OCI-LY3 (cell line): ENCODE results near the gene RBM4B.
"Not testable (repeated sequence)": the region's sequence is repeated elsewhere in the genome, so short reads cannot be mapped to it uniquely, and the experiment has no call there.

Experiments
- H2AFZ ChIP-seq: fragments of 200-600, 300-600 bp; shearing (Covaris generic); 2 replicates; pipeline ENCODE4 v1.6.0; 2014; ENCODE audit warnings: antibody characterized with exemption, low read depth, low read length
- H3K27ac ChIP-seq: fragments of 200-600, 300-600 bp; sonication (generic); 2 replicates; pipeline ENCODE4 v1.5.1; 2014; ENCODE audit warnings: mild to moderate bottlenecking, low read length, moderate library complexity, mixed read lengths
- H3K27me3 ChIP-seq: fragments of 200-600, 300-600 bp; sonication (generic); 2 replicates; pipeline ENCODE4 v1.6.1; 2014; ENCODE audit warnings: low read depth, low read length, mixed read lengths
- H3K36me3 ChIP-seq: fragments of 200-600, 300-600 bp; sonication (generic); replicated peaks from 2 replicates; pipeline ENCODE3; 2014; ENCODE audit warnings: low read depth, low read length, mixed read lengths
- H3K4me1 ChIP-seq: fragments of 300-600, 200-600 bp; sonication (generic); 2 replicates; pipeline ENCODE4 v1.6.1; 2014; ENCODE audit warnings: low read length, mixed read lengths
- H3K4me2 ChIP-seq: fragments of 200-600, 300-600 bp; sonication (generic); 2 replicates; pipeline ENCODE4 v1.6.1; 2014; ENCODE audit warnings: low read length, mixed read lengths
- H3K4me3 ChIP-seq: fragments of 300-600, 200-600 bp; sonication (generic); 2 replicates; pipeline ENCODE4 v1.5.1; 2014; ENCODE audit warnings: antibody characterized with exemption, mild to moderate bottlenecking, low read length, moderate library complexity
- H3K79me2 ChIP-seq: fragments of 300-600, 200-600 bp; shearing (Covaris generic); 2 replicates; pipeline ENCODE4 v1.6.1; 2014; ENCODE audit warnings: mild to moderate bottlenecking, low read length, mixed read lengths
- H3K9ac ChIP-seq: fragments of 300-600, 200-600 bp; shearing (Covaris generic); 2 replicates; pipeline ENCODE4 v1.6.0; 2014; ENCODE audit warnings: mild to moderate bottlenecking, low read length, moderate library complexity
- H3K9me3 ChIP-seq: fragments of 200-600, 300-600 bp; shearing (Covaris generic); 2 replicates; pipeline ENCODE4 v1.6.1; 2014; ENCODE audit warnings: low read length, mixed read lengths; ENCODE audit not compliant: insufficient read depth
- H4K20me1 ChIP-seq: fragments of 200-600, 300-600 bp; sonication (generic); 2 replicates; pipeline ENCODE4 v1.6.1; 2016; ENCODE audit warnings: low read length, mixed read lengths; ENCODE audit not compliant: insufficient read depth
- CTCF ChIP-seq: fragments of 200-600, 300-600 bp; sonication (generic); IDR thresholded peaks from 2 replicates; pipeline ENCODE4 v1.5.1; 2014; ENCODE audit warnings: antibody characterized with exemption, low read length, low read depth
- EZH2phosphoT487 ChIP-seq: fragments of 200-600 bp; shearing (Covaris generic); IDR thresholded peaks from 2 replicates; pipeline ENCODE4 v1.6.1; 2018; ENCODE audit warnings: antibody characterized with exemption, mixed run types, low read depth

The RBM4B gene

GRCh38 chr11:66643745-66644437 is 33.8 kb downstream of the RBM4B start:
- TF ChIP-seq CTCF, result no peak
- no peak for TF ChIP-seq EZH2phosphoT487
- Histone ChIP-seq H3K4me1 (peaks cover 33% of the 10 kb centered on the region), H3K27ac (no peak overlapping the region), H3K9me3 (no peaks in the 10 kb centered on the region), H2AFZ (no peak overlapping the region), H3K79me2 (peaks cover 100% of the 10 kb centered on the region), H3K4me3 (no peak overlapping the region), H3K27me3 (no peaks in the 10 kb centered on the region), H3K4me2 (no peak overlapping the region), H4K20me1 (peaks cover 92% of the 10 kb centered on the region), H3K36me3 (peaks cover 86% of the 10 kb centered on the region), H3K9ac (no peak overlapping the region)

DNA sequence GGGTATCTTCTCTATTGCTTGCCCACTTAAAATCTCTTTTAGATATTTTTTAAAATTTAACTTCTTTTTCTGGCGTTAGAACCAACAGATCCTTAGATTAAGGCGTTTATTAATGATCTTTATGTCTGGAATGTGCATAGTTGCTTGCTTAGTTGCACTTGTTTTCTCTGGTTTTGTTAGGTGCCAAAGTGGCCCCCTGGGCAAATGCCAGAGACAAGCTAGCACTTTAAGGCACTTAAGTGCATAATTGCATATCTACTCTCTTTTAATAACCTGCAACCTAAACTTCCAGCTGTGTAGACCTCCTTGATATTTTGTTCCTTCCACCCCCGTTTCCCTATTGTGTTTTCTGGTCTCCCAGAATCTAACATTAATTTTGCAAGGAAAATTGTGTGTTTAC is 35.9 kb downstream of the RBM4B start:
- Histone ChIP-seq H2AFZ (no peak overlapping the region), H4K20me1 (peaks cover 79% of the 10 kb centered on the region), H3K4me1 (peaks cover 42% of the 10 kb centered on the region), H3K79me2 (peaks cover 97% of the 10 kb centered on the region), H3K9me3 (no peaks in the 10 kb centered on the region), H3K4me3 (no peak overlapping the region), H3K27ac (no peak overlapping the region), H3K27me3 (no peaks in the 10 kb centered on the region), H3K9ac (no peak overlapping the region), H3K36me3 (peaks cover 79% of the 10 kb centered on the region), H3K4me2 (peak overlapping the region; percentile 86)
- TF ChIP-seq CTCF (no peak), EZH2phosphoT487 (no peak)

GRCh38 chr11:66639814-66640340 is 37.8 kb downstream of the RBM4B start:
- Histone ChIP-seq H3K79me2 (peaks cover 97% of the 10 kb centered on the region), H3K4me3 (peak overlapping the region; percentile 90), H3K4me2 (peak overlapping the region; percentile 86), H3K36me3 (peaks cover 62% of the 10 kb centered on the region), H4K20me1 (peaks cover 62% of the 10 kb centered on the region), H3K9ac (peak overlapping the region; percentile 83; the same call in 1 of the 2 replicates), H3K4me1 (peaks cover 42% of the 10 kb centered on the region)
- not testable (repeated sequence) for H3K9me3 ChIP-seq, H3K27me3 ChIP-seq, H2AFZ ChIP-seq, H3K27ac ChIP-seq

DNA sequence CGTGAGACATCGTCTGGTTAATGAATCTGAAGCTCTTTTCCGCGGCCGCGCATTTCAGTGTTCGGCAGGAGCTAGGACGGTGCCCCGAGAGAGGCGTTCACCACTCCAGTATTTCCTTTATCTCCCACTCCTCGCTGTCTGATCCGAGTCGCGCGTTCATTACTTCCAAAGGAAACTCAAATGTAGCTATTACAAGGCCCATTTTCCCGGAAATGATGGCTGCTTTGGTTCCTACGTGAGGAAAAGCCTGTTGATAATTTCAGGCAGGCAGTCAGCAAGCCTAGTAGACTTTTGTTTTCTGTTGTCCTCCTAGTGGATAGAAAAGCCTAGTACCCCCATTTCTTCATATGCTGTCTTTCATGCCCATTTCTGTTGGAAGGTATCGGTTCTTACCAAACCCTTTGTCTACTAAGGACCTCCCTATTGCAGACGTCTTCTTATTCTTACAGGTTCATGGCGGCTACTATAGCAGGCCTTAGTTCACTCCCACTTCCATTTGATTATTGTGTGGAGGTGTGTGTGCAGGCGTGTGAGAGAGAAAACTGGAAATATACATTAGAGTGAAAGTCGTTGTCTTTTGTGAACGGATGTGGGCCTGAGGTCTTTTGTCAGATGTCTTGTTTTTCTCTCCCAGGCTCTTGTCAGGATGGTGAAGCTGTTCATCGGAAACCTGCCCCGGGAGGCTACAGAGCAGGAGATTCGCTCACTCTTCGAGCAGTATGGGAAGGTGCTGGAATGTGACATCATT is 38.4 kb downstream of the RBM4B start:
- TF ChIP-seq CTCF, result no peak
- TF ChIP-seq EZH2phosphoT487, result no peak
- peak overlapping the region; percentile 90 for H3K4me3 ChIP-seq
- H2AFZ ChIP-seq, result no peak overlapping the region
- peaks cover 58% of the 10 kb centered on the region for H4K20me1 ChIP-seq
- peaks cover 97% of the 10 kb centered on the region for H3K79me2 ChIP-seq
- H3K27ac ChIP-seq, result peak overlapping the region; percentile 65
- no peaks in the 10 kb centered on the region for H3K27me3 ChIP-seq
- H3K9ac ChIP-seq, result peak overlapping the region; percentile 83
- H3K36me3 ChIP-seq, result peaks cover 61% of the 10 kb centered on the region
- H3K4me2 ChIP-seq, result peak overlapping the region; percentile 86
- H3K4me1 ChIP-seq, result peaks cover 42% of the 10 kb centered on the region
- H3K9me3 ChIP-seq, result no peaks in the 10 kb centered on the region
